IPS DF 6.9 (cell line): ENCODE data around the gene SPATA31D1.

Experiments
- DNase-seq: peaks from one replicate; pipeline ENCODE4 v3.0.0-alpha.2; 2013; ENCODE audit warnings: low read depth, low spot score
- H3K27ac ChIP-seq: one replicate; pipeline ENCODE4 v1.5.1; 2013; ENCODE audit warnings: low read length, control low read depth
- H3K27me3 ChIP-seq: 2 replicates; pipeline ENCODE4 v1.6.1; 2013; ENCODE audit warnings: mild to moderate bottlenecking, low read length; ENCODE audit not compliant: control insufficient read depth, insufficient read depth
- H3K36me3 ChIP-seq: 2 replicates; pipeline ENCODE4 v1.6.1; 2013; ENCODE audit warnings: low read length; ENCODE audit not compliant: control insufficient read depth, insufficient read depth
- H3K4me1 ChIP-seq: 2 replicates; pipeline ENCODE4 v1.6.1; 2013; ENCODE audit warnings: low read length; ENCODE audit not compliant: control insufficient read depth, insufficient read depth
- H3K4me3 ChIP-seq: 2 replicates; pipeline ENCODE4 v1.5.1; 2013; ENCODE audit warnings: mild to moderate bottlenecking, low read length
- H3K9me3 ChIP-seq: 2 replicates; pipeline ENCODE4 v1.6.1; 2013; ENCODE audit warnings: low read length, inconsistent platforms; ENCODE audit not compliant: control insufficient read depth, insufficient read depth
- WGBS: extraction: QIAGEN DNeasy Blood & Tissue Kit; methylation state at CpG from one replicate; pipeline ENCODE4 v1.1.7; 2013; ENCODE audit warnings: mixed read lengths, missing lambda C conversion rate; ENCODE audit not compliant: insufficient read length, insufficient coverage; 5-methylcytosine and 5-hydroxymethylcytosine counted together

The SPATA31D1 gene

DNA sequence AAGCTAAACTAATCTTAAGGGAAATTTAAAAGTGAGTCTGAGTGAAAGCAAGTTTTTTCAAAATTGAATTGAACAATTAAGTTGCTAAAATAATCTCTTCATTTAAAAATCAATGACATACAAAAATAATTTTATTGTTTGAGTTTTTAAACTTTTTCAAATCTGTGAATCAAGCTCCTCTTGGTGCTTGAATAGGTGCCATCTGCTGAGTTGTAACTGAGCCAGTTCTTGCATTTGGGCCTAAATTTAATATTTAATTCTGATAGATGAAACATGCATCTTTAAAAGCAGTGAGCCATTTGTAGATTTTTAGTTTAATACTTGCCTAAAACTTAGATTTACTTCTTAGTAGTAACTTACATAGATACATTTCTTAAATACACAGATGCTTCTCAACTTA lies 31.8 kb downstream of the SPATA31D1 start:
- Histone ChIP-seq H3K4me3 (no peak overlapping the region), H3K27me3 (no peaks in the 10 kb centered on the region), H3K27ac (no peak overlapping the region), H3K9me3 (no peaks in the 10 kb centered on the region), H3K36me3 (no peaks in the 10 kb centered on the region), H3K4me1 (no peaks in the 10 kb centered on the region; the same call in 1 of the 2 replicates)
- no peak for DNase-seq

DNA sequence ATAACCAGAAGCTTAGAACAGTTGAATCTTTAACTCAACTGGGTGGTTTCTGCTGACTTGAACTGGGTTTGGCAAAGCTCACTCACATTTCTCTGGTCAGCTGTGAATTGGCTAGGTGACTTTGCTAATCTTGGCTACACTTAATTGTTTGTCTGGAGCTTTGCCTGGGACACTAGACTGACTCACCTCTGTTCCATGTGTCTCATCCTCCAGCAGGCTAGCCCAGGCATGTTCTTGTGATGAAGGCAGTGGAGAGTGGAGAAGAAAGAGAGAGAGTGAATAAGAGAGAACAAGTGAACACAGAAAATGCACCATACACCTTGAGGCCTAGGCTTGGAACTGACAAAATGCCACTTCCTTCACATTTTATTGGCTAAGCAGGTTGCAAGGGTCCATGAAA lies 32.6 kb downstream of the SPATA31D1 start:
- no peak for DNase-seq
- no peaks in the 10 kb centered on the region for H3K27me3 ChIP-seq
- H3K36me3 ChIP-seq = no peaks in the 10 kb centered on the region
- H3K4me1 ChIP-seq = no peaks in the 10 kb centered on the region; the same call in 1 of the 2 replicates
- no peak overlapping the region for H3K27ac ChIP-seq
- no peak overlapping the region for H3K4me3 ChIP-seq
- no peaks in the 10 kb centered on the region for H3K9me3 ChIP-seq

DNA sequence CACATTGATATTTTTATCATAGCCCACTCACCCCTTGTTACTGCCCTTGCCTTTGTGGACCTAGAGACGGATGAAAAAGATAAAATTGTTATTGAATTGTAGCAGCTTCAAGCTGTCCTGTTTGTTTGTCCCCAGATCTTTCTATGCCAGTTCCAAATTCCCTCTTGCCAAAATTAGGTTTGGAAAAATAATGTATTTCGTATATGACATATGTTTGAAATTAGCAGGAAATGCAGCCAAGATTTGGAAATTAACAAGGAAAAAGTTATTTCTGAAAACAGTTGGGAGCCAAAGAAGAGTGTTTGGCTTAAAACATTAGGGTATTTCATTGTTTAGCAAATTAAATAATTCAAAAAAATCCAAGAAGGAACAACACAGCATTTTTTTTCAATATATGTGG lies 33.5 kb downstream of the SPATA31D1 start:
- H3K36me3 ChIP-seq = no peaks in the 10 kb centered on the region
- H3K27me3 ChIP-seq = no peaks in the 10 kb centered on the region
- no peak for DNase-seq
- no peak overlapping the region for H3K27ac ChIP-seq
- no peak overlapping the region for H3K4me3 ChIP-seq
- 100% methylated on average over 1 of the region's 2 CpGs for WGBS
- no peaks in the 10 kb centered on the region; the same call in 1 of the 2 replicates for H3K4me1 ChIP-seq
- H3K9me3 ChIP-seq = no peaks in the 10 kb centered on the region

DNA sequence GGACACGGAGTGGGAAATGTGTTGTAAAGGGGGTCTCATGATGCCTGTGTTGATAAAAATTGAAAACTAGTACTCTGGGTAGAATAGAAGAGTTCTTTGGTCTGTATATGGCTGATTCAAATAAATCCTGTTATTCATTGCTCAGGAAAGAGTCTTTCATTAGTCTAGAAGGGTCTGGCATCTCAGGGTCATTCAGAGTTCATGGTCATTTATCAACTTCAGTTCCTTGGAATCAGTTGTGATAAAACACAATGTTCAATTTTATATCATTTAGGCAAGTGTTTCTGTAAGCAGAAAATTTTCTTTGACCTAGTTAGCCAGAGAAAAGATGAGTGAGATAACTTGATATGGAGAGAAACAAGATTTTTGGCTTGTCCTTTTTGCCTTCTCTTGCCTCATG lies 36.3 kb downstream of the SPATA31D1 start:
- H3K4me1 ChIP-seq = no peaks in the 10 kb centered on the region
- no peak overlapping the region for H3K4me3 ChIP-seq
- no peaks in the 10 kb centered on the region for H3K36me3 ChIP-seq
- H3K27me3 ChIP-seq = no peaks in the 10 kb centered on the region
- no CpG with 5 or more reads among the region's 1 CpG for WGBS
- H3K9me3 ChIP-seq = no peaks in the 10 kb centered on the region
- no peak for DNase-seq
- no peak overlapping the region for H3K27ac ChIP-seq

DNA sequence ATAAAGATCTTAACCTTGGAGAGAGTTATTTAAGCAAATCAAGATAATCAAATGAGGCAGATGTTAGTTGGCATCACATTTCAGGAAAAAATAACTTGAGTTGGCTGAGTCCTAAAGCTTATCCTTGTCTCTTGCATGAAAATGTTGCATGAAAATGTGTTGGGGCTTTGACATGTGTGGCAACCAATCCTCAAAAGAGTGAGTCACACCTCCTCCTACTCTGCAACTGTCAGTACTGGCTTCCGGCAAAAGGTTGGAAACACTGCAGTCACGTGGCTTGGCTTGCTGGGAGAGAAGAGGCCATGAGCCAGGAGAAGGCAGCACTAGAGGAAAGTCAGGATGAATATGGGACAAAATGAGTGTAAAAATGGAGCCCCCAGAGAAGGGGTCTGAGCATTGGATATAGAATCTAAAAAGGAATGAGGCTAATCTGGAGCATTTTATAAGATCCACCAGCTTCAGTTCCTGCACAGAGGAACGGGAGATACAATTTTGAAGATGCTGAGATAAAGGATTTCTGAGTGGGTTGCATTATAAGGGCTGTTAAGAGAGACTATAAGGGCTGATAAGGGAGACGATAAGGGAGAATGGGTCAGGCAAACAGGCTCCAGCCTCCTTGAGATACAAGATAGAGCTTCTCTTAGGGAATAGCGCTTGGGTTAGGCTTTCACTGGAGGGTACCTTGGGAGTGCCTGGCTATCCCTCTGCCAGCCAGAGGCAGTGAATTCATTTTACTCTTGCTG lies 43.1 kb downstream of the SPATA31D1 start:
- DNase-seq = no peak
- Histone ChIP-seq H3K27me3 (no peaks in the 10 kb centered on the region), H3K27ac (no peak overlapping the region), H3K4me3 (no peak overlapping the region), H3K4me1 (no peaks in the 10 kb centered on the region), H3K36me3 (no peaks in the 10 kb centered on the region), H3K9me3 (no peaks in the 10 kb centered on the region)
- WGBS = no CpG with 5 or more reads among the region's 5 CpGs

DNA sequence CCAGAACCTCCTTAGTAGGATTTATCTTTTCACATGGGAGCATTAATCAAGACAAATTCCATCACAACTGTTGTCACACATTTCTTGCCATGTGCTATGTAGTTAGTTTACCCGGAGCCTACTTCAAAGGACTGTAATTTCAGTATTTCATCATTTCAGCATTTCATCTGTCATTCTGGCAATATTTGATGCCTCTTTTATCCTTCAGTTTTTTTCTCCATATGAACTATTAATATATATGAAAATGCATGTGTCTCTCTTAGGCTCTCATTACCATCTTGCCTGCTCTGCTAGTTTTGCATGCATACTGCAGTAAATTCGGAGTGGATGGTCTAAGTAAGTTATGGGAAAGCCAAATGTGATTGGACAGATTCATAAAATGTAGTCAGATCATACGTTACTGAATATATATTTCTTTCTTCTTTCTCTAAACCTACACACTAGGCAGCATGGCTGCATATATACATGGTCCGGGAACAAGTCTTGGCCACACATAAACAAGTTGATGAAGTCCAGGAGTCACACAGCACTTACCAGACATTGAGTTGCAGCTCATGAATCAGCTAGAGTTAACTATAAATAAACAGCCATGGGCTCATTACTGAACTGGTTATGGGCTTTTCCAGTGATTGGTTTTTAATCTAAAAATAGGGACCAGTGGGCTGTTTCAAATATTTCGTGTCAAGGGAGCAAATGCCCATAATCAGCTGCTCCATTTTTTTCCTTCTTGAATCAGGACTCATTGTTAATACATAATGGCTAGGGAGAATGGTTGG lies 46.6 kb downstream of the SPATA31D1 start:
- no peak overlapping the region for H3K27ac ChIP-seq
- H3K9me3 ChIP-seq = no peaks in the 10 kb centered on the region
- H3K4me1 ChIP-seq = no peaks in the 10 kb centered on the region
- WGBS = no CpG with 5 or more reads among the region's 5 CpGs
- H3K4me3 ChIP-seq = no peak overlapping the region
- no peaks in the 10 kb centered on the region for H3K27me3 ChIP-seq
- DNase-seq = no peak
- H3K36me3 ChIP-seq = no peaks in the 10 kb centered on the region

DNA sequence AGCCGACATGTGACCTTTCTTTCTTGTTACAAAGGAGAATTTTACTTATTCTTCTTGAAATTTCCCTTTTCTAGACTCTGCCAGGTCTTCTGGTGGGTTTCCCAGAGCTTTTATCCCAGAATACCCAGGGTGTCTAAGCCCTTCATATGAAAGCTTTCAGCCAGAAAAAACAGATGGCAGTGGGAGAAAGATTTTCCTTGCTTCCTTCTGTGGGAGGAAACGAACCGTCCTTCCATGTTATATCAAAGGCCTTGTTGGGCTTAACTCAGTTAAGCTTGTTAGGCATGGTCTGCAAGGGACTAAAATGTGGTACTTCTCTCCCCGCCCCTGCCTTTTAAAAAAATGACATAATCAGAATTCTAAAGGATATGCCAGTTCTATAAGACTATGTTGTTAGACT lies 47.5 kb downstream of the SPATA31D1 start:
- no peaks in the 10 kb centered on the region for H3K4me1 ChIP-seq
- H3K27ac ChIP-seq = no peak overlapping the region
- H3K27me3 ChIP-seq = no peaks in the 10 kb centered on the region
- WGBS = no CpG with 5 or more reads among the region's 4 CpGs
- no peak for DNase-seq
- no peaks in the 10 kb centered on the region for H3K36me3 ChIP-seq
- H3K4me3 ChIP-seq = no peak overlapping the region
- no peaks in the 10 kb centered on the region for H3K9me3 ChIP-seq

DNA sequence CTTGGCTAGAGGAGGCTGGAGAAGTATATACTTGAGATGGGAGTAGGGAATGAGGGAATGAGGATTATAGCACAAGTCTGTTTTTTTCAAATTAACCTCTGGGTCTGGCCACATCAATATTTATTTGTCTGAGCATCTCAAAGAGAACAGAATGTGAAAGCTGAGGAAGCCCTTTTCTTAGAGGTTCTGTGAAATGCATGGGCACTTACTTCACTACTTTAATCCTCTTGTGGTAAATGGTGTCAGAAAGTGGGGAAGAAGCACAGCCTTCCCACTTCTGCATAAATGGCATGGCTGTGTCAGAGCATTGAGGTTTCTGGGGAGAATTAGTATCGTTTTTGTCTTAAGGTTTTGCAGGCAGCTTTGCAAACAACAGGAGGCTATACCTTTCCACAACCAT lies 48.6 kb downstream of the SPATA31D1 start:
- no CpG with 5 or more reads among the region's 1 CpG for WGBS
- Histone ChIP-seq H3K4me1 (no peaks in the 10 kb centered on the region), H3K4me3 (no peak overlapping the region), H3K36me3 (no peaks in the 10 kb centered on the region), H3K9me3 (no peaks in the 10 kb centered on the region), H3K27ac (no peak overlapping the region), H3K27me3 (no peaks in the 10 kb centered on the region)
- DNase-seq = no peak

DNA sequence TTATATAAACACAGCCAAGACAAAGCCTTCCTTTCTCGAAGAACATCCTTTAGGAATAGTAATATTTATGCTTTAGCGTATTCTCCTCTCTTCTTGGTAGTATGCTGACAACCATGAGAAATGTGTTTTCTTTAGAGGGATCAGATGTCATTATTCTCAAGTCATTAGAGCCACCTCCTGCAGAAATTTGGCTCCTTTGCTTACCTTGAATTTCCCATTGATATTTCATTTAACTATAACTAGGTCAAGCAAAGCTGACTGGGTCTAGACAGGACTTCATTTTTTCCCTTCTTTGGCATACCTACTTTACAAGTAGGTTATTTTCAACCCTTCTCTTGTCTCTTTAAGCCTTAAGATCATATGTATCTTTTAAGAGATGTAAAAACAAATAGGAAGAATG lies 50.3 kb downstream of the SPATA31D1 start:
- Histone ChIP-seq H3K36me3 (no peaks in the 10 kb centered on the region), H3K27ac (no peak overlapping the region), H3K9me3 (no peaks in the 10 kb centered on the region), H3K4me3 (no peak overlapping the region), H3K27me3 (no peaks in the 10 kb centered on the region), H3K4me1 (no peaks in the 10 kb centered on the region)
- no CpG with 5 or more reads among the region's 2 CpGs for WGBS
- no peak for DNase-seq
